ENCODE results near the gene SIVA1.

SIVA1 gene

DNA sequence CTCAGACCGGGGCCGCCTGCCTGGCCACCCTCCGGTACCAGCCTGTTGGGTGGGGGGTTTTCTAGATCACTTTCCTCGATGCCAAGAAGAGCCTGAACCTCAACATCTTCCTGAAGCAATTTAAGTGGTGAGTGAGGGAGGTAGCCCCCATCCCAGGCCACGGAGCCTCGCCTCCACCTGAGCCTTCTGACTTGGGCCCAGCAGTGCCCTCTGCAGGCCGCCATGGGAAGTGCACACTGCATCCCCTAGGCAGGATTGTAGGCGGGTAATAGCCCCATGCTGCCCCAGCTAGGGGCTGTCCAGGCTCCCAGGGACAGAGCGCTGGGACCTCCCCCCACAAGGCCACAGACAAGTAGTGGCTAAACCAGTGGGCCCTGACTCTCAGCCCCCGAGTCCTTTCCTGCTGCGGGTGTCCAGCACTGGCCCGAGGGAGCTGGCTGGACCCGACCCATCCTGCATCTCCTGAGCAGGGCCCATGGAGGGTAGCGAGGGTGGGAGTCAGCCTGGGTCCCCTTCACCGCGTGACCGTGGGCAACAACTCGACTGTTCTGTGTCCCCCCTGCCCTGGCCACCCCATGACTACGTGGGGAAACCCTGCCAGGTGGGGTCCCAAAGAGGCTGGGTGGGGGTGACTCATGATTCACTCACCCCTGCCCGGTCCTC lies 44.2 kb upstream of the SIVA1 start:
- no peaks in the 10 kb centered on the region for H3K79me2 ChIP-seq (ENCODE audit: insufficient read depth, low read length)
- H3K36me3 ChIP-seq (ENCODE audit: insufficient read depth, low read length) = peaks cover 18% of the 10 kb centered on the region
- no peaks in the 10 kb centered on the region for H3K27me3 ChIP-seq (ENCODE audit: insufficient read depth, low read length, poor library complexity, severe bottlenecking)
- TF ChIP-seq CTCF (conservative IDR thresholded peaks at IDR 0.05; ENCODE audit: low read length) (peak; percentile 89), EZH2phosphoT487 (IDR thresholded peaks at IDR 0.05; ENCODE audit: borderline replicate concordance) (no peak)
- H3K9me2 ChIP-seq (replicated peaks; ENCODE audit: low read depth, low read length) = no peaks in the 10 kb centered on the region
- no peaks in the 10 kb centered on the region for H3K9me3 ChIP-seq (ENCODE audit: insufficient read depth, low read depth, low read length)
- no peaks in the 10 kb centered on the region for H4K20me1 ChIP-seq (ENCODE audit: insufficient read depth, low read length, poor library complexity, severe bottlenecking)
- H3F3A ChIP-seq (ENCODE audit: low read depth) = no peaks in the 10 kb centered on the region
- no peak overlapping the region for H3K4me2 ChIP-seq (ENCODE audit: low read depth, low read length, poor library complexity, severe bottlenecking)
- H3K9ac ChIP-seq (ENCODE audit: low read depth, low read length, poor library complexity, severe bottlenecking) = no peak overlapping the region
- no peak overlapping the region for H3K4me3 ChIP-seq (ENCODE audit: low read length, poor library complexity, severe bottlenecking)
- no peak overlapping the region for H2AFZ ChIP-seq (ENCODE audit: low read length)
- H3K4me1 ChIP-seq (ENCODE audit: insufficient read depth, low read length, poor library complexity, severe bottlenecking) = no peaks in the 10 kb centered on the region

DNA sequence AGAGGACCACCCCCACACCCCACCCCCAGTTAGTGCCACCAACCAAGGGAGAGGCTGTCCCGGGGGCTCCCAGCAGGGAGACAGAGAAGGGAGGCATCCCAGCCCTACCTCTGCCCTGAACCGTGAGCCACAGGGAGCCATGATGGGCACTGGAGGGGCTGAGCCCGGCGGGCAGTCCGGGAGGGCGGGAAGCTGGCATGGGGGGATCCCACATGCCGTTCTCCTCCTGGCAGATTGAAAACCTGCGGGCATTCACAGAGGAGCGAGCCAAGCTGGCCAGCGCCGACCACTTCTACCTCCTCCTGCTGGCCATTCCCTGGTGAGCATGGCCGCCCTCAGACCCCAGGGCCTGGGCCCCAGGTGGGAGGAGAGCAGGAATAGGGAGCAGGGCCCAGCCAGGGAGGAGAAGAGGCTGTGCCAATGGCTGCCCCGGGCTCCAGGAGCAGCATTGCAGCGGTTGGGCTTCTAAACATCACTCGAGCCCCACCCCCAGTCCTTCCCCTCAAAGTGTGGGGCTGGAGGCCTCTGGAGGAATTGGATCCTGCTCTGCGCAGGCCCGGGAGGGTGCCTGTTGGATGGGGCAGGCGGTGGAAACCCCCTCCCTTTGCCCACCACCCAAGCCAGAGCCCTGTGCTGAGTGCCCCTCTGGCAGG lies 43.4 kb upstream of the SIVA1 start:
- Histone ChIP-seq H3K9me2 (replicated peaks; ENCODE audit: low read depth, low read length) (no peaks in the 10 kb centered on the region), H3F3A (ENCODE audit: low read depth) (no peaks in the 10 kb centered on the region), H3K36me3 (ENCODE audit: insufficient read depth, low read length) (peaks cover 13% of the 10 kb centered on the region), H2AFZ (ENCODE audit: low read length) (no peak overlapping the region), H3K4me3 (ENCODE audit: low read length, poor library complexity, severe bottlenecking) (no peak overlapping the region), H3K79me2 (ENCODE audit: insufficient read depth, low read length) (no peaks in the 10 kb centered on the region), H4K20me1 (ENCODE audit: insufficient read depth, low read length, poor library complexity, severe bottlenecking) (no peaks in the 10 kb centered on the region), H3K9ac (ENCODE audit: low read depth, low read length, poor library complexity, severe bottlenecking) (no peak overlapping the region), H3K27me3 (ENCODE audit: insufficient read depth, low read length, poor library complexity, severe bottlenecking) (no peaks in the 10 kb centered on the region), H3K9me3 (ENCODE audit: insufficient read depth, low read depth, low read length) (no peaks in the 10 kb centered on the region), H3K4me2 (ENCODE audit: low read depth, low read length, poor library complexity, severe bottlenecking) (no peak overlapping the region), H3K4me1 (ENCODE audit: insufficient read depth, low read length, poor library complexity, severe bottlenecking) (no peaks in the 10 kb centered on the region)
- no peak for TF ChIP-seq CTCF (conservative IDR thresholded peaks at IDR 0.05; ENCODE audit: low read length)
- TF ChIP-seq EZH2phosphoT487 (IDR thresholded peaks at IDR 0.05; ENCODE audit: borderline replicate concordance) = no peak

GRCh38 chr14:104710071-104710735 lies 42.7 kb upstream of the SIVA1 start:
- H3K4me1 ChIP-seq (ENCODE audit: insufficient read depth, low read length, poor library complexity, severe bottlenecking) = no peaks in the 10 kb centered on the region
- no peak overlapping the region for H3K4me3 ChIP-seq (ENCODE audit: low read length, poor library complexity, severe bottlenecking)
- H3K36me3 ChIP-seq (ENCODE audit: insufficient read depth, low read length) = peaks cover 13% of the 10 kb centered on the region; the same call in 1 of the 2 replicates
- H3K79me2 ChIP-seq (ENCODE audit: insufficient read depth, low read length) = no peaks in the 10 kb centered on the region
- no peaks in the 10 kb centered on the region for H3F3A ChIP-seq (ENCODE audit: low read depth)
- no peak overlapping the region for H3K4me2 ChIP-seq (ENCODE audit: low read depth, low read length, poor library complexity, severe bottlenecking)
- H4K20me1 ChIP-seq (ENCODE audit: insufficient read depth, low read length, poor library complexity, severe bottlenecking) = no peaks in the 10 kb centered on the region
- H3K27me3 ChIP-seq (ENCODE audit: insufficient read depth, low read length, poor library complexity, severe bottlenecking) = no peaks in the 10 kb centered on the region
- no peaks in the 10 kb centered on the region for H3K9me3 ChIP-seq (ENCODE audit: insufficient read depth, low read depth, low read length)
- no peak for TF ChIP-seq CTCF (conservative IDR thresholded peaks at IDR 0.05; ENCODE audit: low read length)
- H3K9ac ChIP-seq (ENCODE audit: low read depth, low read length, poor library complexity, severe bottlenecking) = no peak overlapping the region
- H3K9me2 ChIP-seq (replicated peaks; ENCODE audit: low read depth, low read length) = no peaks in the 10 kb centered on the region
- H2AFZ ChIP-seq (ENCODE audit: low read length) = no peak overlapping the region
